ENCODE data around the gene MYO5B.

DNA sequence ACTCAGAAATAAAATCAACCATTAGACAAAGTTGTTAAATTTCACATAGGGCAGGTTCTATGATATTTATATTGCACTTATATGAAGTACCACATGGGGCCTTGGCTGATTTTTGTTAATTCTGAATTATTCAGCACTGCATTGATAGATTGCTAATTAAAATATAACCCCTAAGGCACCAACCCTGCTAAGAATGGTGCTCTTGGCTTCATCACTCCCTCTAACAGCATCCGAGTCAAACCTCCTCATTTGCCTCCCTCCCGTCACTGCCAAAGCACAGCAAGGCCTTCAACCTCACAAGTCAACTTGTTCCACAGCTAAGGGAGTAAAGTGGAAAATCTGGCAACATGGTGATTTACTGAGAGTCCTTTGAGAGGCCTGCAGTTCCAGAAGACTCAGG, 27.0 kb downstream of the MYO5B start:
- TF ChIP-seq POLR2A (IDR thresholded peaks at IDR 0.05; ENCODE audit: low read length) (no peak), GATA1 (IDR thresholded peaks at IDR 0.05; ENCODE audit: low read depth, low read length) (no peak)

All from erythroblast (primary cell).